Suprapubic skin (tissue), 4 donors: Measurements from ENCODE around the gene CCNT2. TPM values are rescaled to one million over a fixed set of nuclear protein-coding genes. Genes with fewer than 3 reads are reported as not detected.

ENCODE experiments used
- DNase-seq, 2 donors: peaks; one replicate each; pipeline ENCODE4 v3.0.0-alpha.2; 2019; ENCODE audit warnings: low spot score in 2 of 2
- H3K27ac ChIP-seq: fragments of 200-600 bp; sonication (generic); one replicate; pipeline ENCODE4 v1.5.1; 2019
- H3K27me3 ChIP-seq: fragments of 200-600 bp; sonication (generic); one replicate; pipeline ENCODE4 v1.5.1; 2019
- H3K36me3 ChIP-seq: fragments of 200-600 bp; sonication (generic); one replicate; pipeline ENCODE4 v1.5.1; 2019
- H3K4me1 ChIP-seq: fragments of 200-600 bp; sonication (generic); one replicate; pipeline ENCODE4 v1.5.1; 2019
- H3K4me3 ChIP-seq: fragments of 200-600 bp; sonication (generic); one replicate; pipeline ENCODE4 v1.5.1; 2019; ENCODE audit warnings: mild to moderate bottlenecking
- H3K9me3 ChIP-seq: fragments of 200-600 bp; sonication (generic); one replicate; pipeline ENCODE4 v1.5.1; 2019
- CTCF ChIP-seq, 2 donors: fragments of 200-600 bp in 1 of 2; fragments of 450-650 bp in 1 of 2; sonication (generic) in 1 of 2; IDR thresholded peaks; one replicate each; pipeline ENCODE4 v1.5.1; 2016 to 2019; ENCODE audit warnings: antibody characterized with exemption in 2 of 2, mild to moderate bottlenecking in 1 of 2, moderate library complexity in 1 of 2
- EP300 ChIP-seq: sonication (generic); formaldehyde crosslinking; IDR thresholded peaks from one replicate; pipeline ENCODE4 v1.6.1; 2017; ENCODE audit warnings: antibody characterized with exemption
- POLR2A ChIP-seq, 2 donors: fragments of 450-650 bp; IDR thresholded peaks; one replicate each; pipeline ENCODE4 v1.6.1; 2017; ENCODE audit warnings: antibody characterized with exemption in 2 of 2, mild to moderate bottlenecking in 2 of 2, moderate library complexity in 2 of 2
- POLR2AphosphoS5 ChIP-seq, 3 donors: sonication (generic); formaldehyde crosslinking; IDR thresholded peaks; one replicate each; pipeline ENCODE4 v1.6.1; 2017; ENCODE audit warnings: antibody characterized with exemption in 3 of 3
- WGBS: methylation state at CpG from one replicate; pipeline ENCODE4 v1.1.5; 2018; 5-methylcytosine and 5-hydroxymethylcytosine counted together
- total RNA-seq, 4 donors: library from RNA; depleted of rRNA; stranded (reverse); fragments of >200 nt; gene quantifications; one replicate each; pipeline ENCODE4 v1.1.0, GENCODE V29; 2016

The CCNT2 gene
- total RNA-seq, 4 donors from 2014 or later = 24.0 to 55.8 (median 33.0) TPM

GRCh38 chr2:134980639-134981038 is 62.0 kb downstream of the CCNT2 start:
- TF ChIP-seq POLR2A (IDR thresholded peaks at IDR 0.05) (no peak), EP300 (no peak), POLR2AphosphoS5 (IDR thresholded peaks at IDR 0.05) (no peak), CTCF (IDR thresholded peaks at IDR 0.05) (no peak)
- H3K36me3 ChIP-seq = no peaks in the 10 kb centered on the region
- H3K4me1 ChIP-seq = no peaks in the 10 kb centered on the region
- no peaks in the 10 kb centered on the region for H3K9me3 ChIP-seq
- no peak for DNase-seq
- no peak overlapping the region for H3K27ac ChIP-seq
- WGBS = 93% methylated on average over 7 of the region's 7 CpGs
- H3K4me3 ChIP-seq = no peak overlapping the region
- no peaks in the 10 kb centered on the region for H3K27me3 ChIP-seq

- no peaks in the 10 kb centered on the region for H3K4me1 ChIP-seq
- WGBS = 85% methylated on average over 1 of the region's 1 CpG
- H3K4me3 ChIP-seq = no peak overlapping the region
- H3K27me3 ChIP-seq = no peaks in the 10 kb centered on the region
- no peaks in the 10 kb centered on the region for H3K9me3 ChIP-seq
- TF ChIP-seq CTCF (IDR thresholded peaks at IDR 0.05) (no peak), POLR2AphosphoS5 (IDR thresholded peaks at IDR 0.05) (no peak)
- no peak for DNase-seq
- H3K27ac ChIP-seq = no peak overlapping the region
- no peaks in the 10 kb centered on the region for H3K36me3 ChIP-seq
Observed at GRCh38 chr2:134982603-134983002, 64.0 kb downstream of the CCNT2 start.

GRCh38 chr2:134985061-134985460 is 66.4 kb downstream of the CCNT2 start:
- Histone ChIP-seq H3K9me3 (no peaks in the 10 kb centered on the region), H3K36me3 (no peaks in the 10 kb centered on the region), H3K27ac (no peak overlapping the region), H3K27me3 (no peaks in the 10 kb centered on the region), H3K4me3 (no peak overlapping the region), H3K4me1 (no peaks in the 10 kb centered on the region)
- TF ChIP-seq POLR2A (IDR thresholded peaks at IDR 0.05) (no peak), CTCF (IDR thresholded peaks at IDR 0.05) (no peak), POLR2AphosphoS5 (IDR thresholded peaks at IDR 0.05) (no peak)
- DNase-seq = no peak
- 94% methylated on average over 3 of the region's 3 CpGs for WGBS

- TF ChIP-seq EP300 (no peak), POLR2A (IDR thresholded peaks at IDR 0.05) (no peak), CTCF (IDR thresholded peaks at IDR 0.05) (no peak), POLR2AphosphoS5 (IDR thresholded peaks at IDR 0.05) (no peak)
- WGBS = 27% methylated on average over 3 of the region's 3 CpGs
- Histone ChIP-seq H3K4me1 (no peaks in the 10 kb centered on the region), H3K9me3 (no peaks in the 10 kb centered on the region), H3K27me3 (no peaks in the 10 kb centered on the region), H3K27ac (no peak overlapping the region), H3K36me3 (no peaks in the 10 kb centered on the region), H3K4me3 (no peak overlapping the region)
- no peak for DNase-seq
Observed at GRCh38 chr2:134988994-134989605, 70.5 kb downstream of the CCNT2 start.

- WGBS = 72% methylated on average over 2 of the region's 2 CpGs
Observed at GRCh38 chr2:134999521-134999920, 80.9 kb downstream of the CCNT2 start.

GRCh38 chr2:135002836-135003235 is 84.2 kb downstream of the CCNT2 start:
- Histone ChIP-seq H3K4me1 (peaks cover 3% of the 10 kb centered on the region), H3K36me3 (no peaks in the 10 kb centered on the region), H3K27ac (no peak overlapping the region), H3K9me3 (no peaks in the 10 kb centered on the region), H3K4me3 (no peak overlapping the region), H3K27me3 (peaks cover 22% of the 10 kb centered on the region)
- no peak for DNase-seq
- WGBS = 86% methylated on average over 4 of the region's 4 CpGs
- TF ChIP-seq POLR2A (IDR thresholded peaks at IDR 0.05) = no peak
- TF ChIP-seq POLR2AphosphoS5 (IDR thresholded peaks at IDR 0.05) = no peak

More at GRCh38 chr2:134999521-134999920, 80.9 kb downstream of the CCNT2 start:
- Histone ChIP-seq H3K4me3 (no peak overlapping the region), H3K27me3 (peaks cover 2% of the 10 kb centered on the region), H3K27ac (no peak overlapping the region), H3K36me3 (no peaks in the 10 kb centered on the region), H3K9me3 (no peaks in the 10 kb centered on the region), H3K4me1 (peaks cover 2% of the 10 kb centered on the region)
- DNase-seq = no peak
- TF ChIP-seq POLR2AphosphoS5 (IDR thresholded peaks at IDR 0.05) (no peak), POLR2A (IDR thresholded peaks at IDR 0.05) (no peak), EP300 (no peak)
